SU-DHL-6 (cell line): ENCODE results near the gene TMEM80.

Source experiments
- H2AFZ ChIP-seq: fragments of 200-600 bp; sonication (generic); 2 replicates; pipeline ENCODE4 v1.6.1; 2014; ENCODE audit warnings: low read depth, mild to moderate bottlenecking, moderate library complexity, mixed read lengths, antibody characterized with exemption, low read length; ENCODE audit not compliant: severe bottlenecking
- H3F3A ChIP-seq: fragments of 200-600 bp; shearing (Covaris generic); 2 replicates; pipeline ENCODE4 v1.6.0; 2016; ENCODE audit warnings: antibody characterized with exemption, mild to moderate bottlenecking; ENCODE audit not compliant: insufficient read depth
- H3K27ac ChIP-seq: fragments of 200-600 bp; sonication (generic); 2 replicates; pipeline ENCODE4 v1.5.1; 2016; ENCODE audit warnings: low read depth, mild to moderate bottlenecking, low read length, moderate library complexity, mixed read lengths
- H3K27me3 ChIP-seq: fragments of 200-600 bp; sonication (generic), shearing (Covaris generic); 2 replicates; pipeline ENCODE4 v1.6.0; 2014; ENCODE audit warnings: mild to moderate bottlenecking, low read length
- H3K36me3 ChIP-seq: fragments of 200-600 bp; sonication (generic); 2 replicates; pipeline ENCODE4 v1.6.1; 2014; ENCODE audit warnings: mild to moderate bottlenecking, low read length, mixed read lengths
- H3K4me2 ChIP-seq: fragments of 300-600, 200-600 bp; shearing (Covaris generic), sonication (generic); 2 replicates; pipeline ENCODE4 v1.6.0; 2014; ENCODE audit warnings: low read length, low read depth, mild to moderate bottlenecking; ENCODE audit not compliant: poor library complexity, severe bottlenecking
- H3K4me3 ChIP-seq: fragments of 200-600 bp; sonication (generic); 2 replicates; pipeline ENCODE4 v1.5.1; 2014; ENCODE audit warnings: antibody characterized with exemption, low read length, mild to moderate bottlenecking, mixed read lengths; ENCODE audit not compliant: insufficient read depth, poor library complexity, severe bottlenecking
- H3K79me2 ChIP-seq: fragments of 200-600 bp; sonication (generic); 2 replicates; pipeline ENCODE4 v1.6.1; 2014; ENCODE audit warnings: mild to moderate bottlenecking, low read length, moderate library complexity; ENCODE audit not compliant: insufficient read depth
- H3K9ac ChIP-seq: fragments of 200-600 bp; sonication (generic); 2 replicates; pipeline ENCODE4 v1.7.0; 2014; ENCODE audit warnings: mild to moderate bottlenecking, low read length
- H3K9me2 ChIP-seq: fragments of 200-600 bp; sonication (generic); replicated peaks from 2 replicates; pipeline ENCODE4 v1.6.1; 2014; ENCODE audit warnings: low read length; ENCODE audit not compliant: insufficient read depth
- H3K9me3 ChIP-seq: fragments of 200-600 bp; sonication (generic); 2 replicates; pipeline ENCODE4 v1.6.1; 2014; ENCODE audit warnings: low read length, mixed read lengths; ENCODE audit not compliant: insufficient read depth
- H4K20me1 ChIP-seq: fragments of 200-600 bp; sonication (generic); 2 replicates; pipeline ENCODE4 v1.6.1; 2014; ENCODE audit warnings: low read depth, mild to moderate bottlenecking, antibody characterized with exemption, low read length, moderate library complexity, mixed read lengths
- CTCF ChIP-seq: fragments of 200-600 bp; sonication (generic); IDR thresholded peaks from one replicate; pipeline ENCODE4 v1.5.1; 2017; ENCODE audit warnings: antibody characterized with exemption, mild to moderate bottlenecking, low read length, moderate library complexity; ENCODE audit not compliant: insufficient read depth, poor library complexity, severe bottlenecking
- EZH2phosphoT487 ChIP-seq: fragments of 200-600 bp; sonication (generic), shearing (Covaris generic); conservative IDR thresholded peaks from 2 replicates; pipeline ENCODE4 v1.6.1; 2018; ENCODE audit warnings: mild to moderate bottlenecking, antibody characterized with exemption, low read length, moderate library complexity, mixed read lengths

TMEM80 gene

GRCh38 chr11:699116-699508, 3.5 kb downstream of the TMEM80 start:
- Histone ChIP-seq H3K4me2 (no peak overlapping the region), H3K9me2 (no peaks in the 10 kb centered on the region), H3F3A (peaks cover 19% of the 10 kb centered on the region), H3K9me3 (no peaks in the 10 kb centered on the region), H2AFZ (no peak overlapping the region), H3K27ac (no peak overlapping the region), H3K4me3 (no peak overlapping the region), H4K20me1 (no peaks in the 10 kb centered on the region), H3K36me3 (no peaks in the 10 kb centered on the region), H3K27me3 (no peaks in the 10 kb centered on the region), H3K79me2 (peaks cover 6% of the 10 kb centered on the region), H3K9ac (no peak overlapping the region)
- TF ChIP-seq EZH2phosphoT487 (no peak), CTCF (no peak)

GRCh38 chr11:699753-700152, 4.1 kb downstream of the TMEM80 start:
- no peaks in the 10 kb centered on the region for H3K27me3 ChIP-seq
- H4K20me1 ChIP-seq = no peaks in the 10 kb centered on the region
- no peaks in the 10 kb centered on the region for H3K9me3 ChIP-seq
- no peak for TF ChIP-seq EZH2phosphoT487
- no peak overlapping the region for H3K4me3 ChIP-seq
- H3K36me3 ChIP-seq = no peaks in the 10 kb centered on the region
- H3K27ac ChIP-seq = no peak overlapping the region
- H3F3A ChIP-seq = peaks cover 19% of the 10 kb centered on the region
- H3K79me2 ChIP-seq = peaks cover 4% of the 10 kb centered on the region; the same call in 1 of the 2 replicates
- no peak overlapping the region for H3K9ac ChIP-seq
- no peak overlapping the region for H2AFZ ChIP-seq
- H3K4me2 ChIP-seq = no peak overlapping the region
- H3K9me2 ChIP-seq = no peaks in the 10 kb centered on the region

- no peak overlapping the region for H3K27ac ChIP-seq
- no peaks in the 10 kb centered on the region for H3K36me3 ChIP-seq
- no peaks in the 10 kb centered on the region for H3K9me2 ChIP-seq
- no peak overlapping the region for H3K4me2 ChIP-seq
- TF ChIP-seq CTCF (no peak), EZH2phosphoT487 (no peak)
- H3K9me3 ChIP-seq = no peaks in the 10 kb centered on the region
- no peak overlapping the region for H3K4me3 ChIP-seq
- H3K9ac ChIP-seq = no peak overlapping the region
- no peaks in the 10 kb centered on the region for H4K20me1 ChIP-seq
- no peaks in the 10 kb centered on the region for H3K79me2 ChIP-seq
- no peak overlapping the region for H2AFZ ChIP-seq
- peaks cover 11% of the 10 kb centered on the region for H3F3A ChIP-seq
- H3K27me3 ChIP-seq = no peaks in the 10 kb centered on the region
Observed at GRCh38 chr11:701741-702461, 6.3 kb downstream of the TMEM80 start.
